HepG2 (cell line): Measurements from ENCODE around the gene ZNF77. TPM values are rescaled to one million over a fixed set of nuclear protein-coding genes. Genes with fewer than 3 reads are reported as not detected.
"Not testable (repeated sequence)": the region's sequence is repeated elsewhere in the genome, so short reads cannot be mapped to it uniquely, and the experiment has no call there.

Experiments
- ATAC-seq: fragments of 200-7000 bp; cut with Tn5 transposase; 3 replicates; pipeline ENCODE4 v1.9.1; 2020; ENCODE audit warnings: mild to moderate bottlenecking, moderate library complexity
- BruUV-seq: library from RNA; stranded (reverse); fragments of 400-500 nt; replicated peaks from 2 replicates; lab custom pipeline; 2021; lab: Mats Ljungman, UMichigan
- CTCF ChIA-PET: fragments of 300-600 bp; formaldehyde crosslinking; extraction: SDS; loops from one replicate; lab custom pipeline; 2021; ENCODE audit warnings: low total read pairs, inconsistent platforms, low intra/inter-chr PET ratio; lab: Yijun Ruan, JAX
- POLR2A ChIA-PET: fragments of 350-600 bp; sonication (Branson Sonifier 250); formaldehyde crosslinking; loops from one replicate; lab custom pipeline; 2020; ENCODE audit warnings: antibody characterized with exemption, inconsistent platforms; lab: Yijun Ruan, JAX
- DNase-seq: peaks from one replicate; pipeline ENCODE4 v3.0.0-alpha.2; 2015; ENCODE audit warnings: low spot score
- FAIRE-seq: peaks from 3 replicates; lab custom pipeline; 2011; peaks lifted over from hg19 to GRCh38; lab: Jason Lieb, UNC
- H2AFZ ChIP-seq: one replicate; pipeline ENCODE4 v1.6.1; 2011; ENCODE audit warnings: low read length, inconsistent platforms
- H3K27ac ChIP-seq: fragments of 300-600 bp; 3 replicates; pipeline ENCODE4 v1.8.0; 2011; ENCODE audit warnings: mixed run types, mild to moderate bottlenecking, mixed read lengths, low read length, inconsistent platforms; ENCODE audit not compliant: insufficient read depth; ENCODE audit errors: extremely low read length
- H3K27me3 ChIP-seq, 2 experiments: fragments of 200-600 bp in 1 of 2; 2 replicates in 1 of 2; 3 replicates in 1 of 2; pipeline versions ENCODE4 v1.6.0 to v1.8.0; 2011; ENCODE audit warnings: low read length in 2 of 2, mild to moderate bottlenecking in 2 of 2, moderate library complexity in 2 of 2, inconsistent platforms in 1 of 2; ENCODE audit not compliant: insufficient read depth in 2 of 2, control insufficient read depth in 1 of 2
- H3K36me3 ChIP-seq, 2 experiments: fragments of 200-600 bp in 1 of 2; replicated peaks in 1 of 2; 2 replicates in 1 of 2; 3 replicates in 1 of 2; pipeline versions ENCODE4 v1.5.1 to v1.8.0; 2011; ENCODE audit warnings: low read length in 2 of 2, inconsistent platforms in 1 of 2; ENCODE audit not compliant: insufficient read depth in 2 of 2, control insufficient read depth in 1 of 2
- H3K4me1 ChIP-seq: 2 replicates; pipeline ENCODE4 v1.5.1; 2012; ENCODE audit warnings: low read length, inconsistent platforms; ENCODE audit not compliant: insufficient read depth
- H3K4me2 ChIP-seq: 2 replicates; pipeline ENCODE4 v1.6.0; 2011; ENCODE audit warnings: low read depth, low read length, inconsistent platforms
- H3K4me3 ChIP-seq, 3 experiments: fragments of 200-600 bp in 1 of 3; sonication (generic), shearing (Covaris generic) in 1 of 3; replicated peaks in 1 of 3; 2 replicates each; pipeline ENCODE4 v1.5.1; 2011 to 2016; ENCODE audit warnings: low read length in 3 of 3, inconsistent platforms in 2 of 3, low read depth in 2 of 3, mild to moderate bottlenecking in 2 of 3, control low read depth in 1 of 3, mixed read lengths in 1 of 3; ENCODE audit not compliant: insufficient read depth in 1 of 3
- H3K79me2 ChIP-seq: one replicate; pipeline ENCODE4 v1.6.1; 2011; ENCODE audit warnings: low read length, inconsistent platforms; ENCODE audit not compliant: insufficient read depth
- H3K9ac ChIP-seq: 2 replicates; pipeline ENCODE4 v1.6.0; 2011; ENCODE audit warnings: mild to moderate bottlenecking, low read depth, low read length, inconsistent platforms; ENCODE audit not compliant: insufficient read depth
- H3K9me3 ChIP-seq: 2 replicates; pipeline ENCODE4 v1.5.1; 2012; ENCODE audit warnings: mild to moderate bottlenecking, low read length
- H4K20me1 ChIP-seq: 2 replicates; pipeline ENCODE4 v1.6.0; 2011; ENCODE audit warnings: inconsistent platforms, mild to moderate bottlenecking, low read length, moderate library complexity; ENCODE audit not compliant: insufficient read depth
- ATAD3A ChIP-seq: sonication (generic); formaldehyde crosslinking; IDR thresholded peaks from 2 replicates; pipeline ENCODE4 v1.4.0; 2020; ENCODE audit warnings: missing genetic modification reagents
- CENPT ChIP-seq: sonication (generic); formaldehyde crosslinking; IDR thresholded peaks from 2 replicates; pipeline ENCODE4 v1.8.0; 2022; ENCODE audit warnings: low read depth, mild to moderate bottlenecking, moderate library complexity, missing genetic modification reagents
- HNRNPH1 ChIP-seq: fragments of 200-400 bp; formaldehyde crosslinking; optimal IDR thresholded peaks from 2 replicates; pipeline ENCODE3; 2017; ENCODE audit warnings: mild to moderate bottlenecking, low read depth, low read length
- NFE2L1 ChIP-seq: sonication (generic); formaldehyde crosslinking; IDR thresholded peaks from 2 replicates; pipeline ENCODE4 v1.4.0; 2020; ENCODE audit warnings: missing genetic modification reagents, mild to moderate bottlenecking, borderline replicate concordance
- NR2F6 ChIP-seq, 2 experiments: IDR thresholded peaks; 2 replicates each; pipeline ENCODE4 v1.6.1; 2016; ENCODE audit warnings: antibody characterized with exemption in 1 of 2, mild to moderate bottlenecking in 1 of 2
- RBFOX2 ChIP-seq: fragments of 200-400 bp; formaldehyde crosslinking; IDR thresholded peaks from 2 replicates; pipeline ENCODE4 v1.6.1; 2017; ENCODE audit warnings: low read depth, mild to moderate bottlenecking, low read length
- SATB2 ChIP-seq: sonication (generic); formaldehyde crosslinking; IDR thresholded peaks from 2 replicates; pipeline ENCODE4 v1.5.0; 2020; ENCODE audit warnings: missing genetic modification reagents
- STAT6 ChIP-seq: sonication (generic); formaldehyde crosslinking; IDR thresholded peaks from 2 replicates; pipeline ENCODE4 v1.4.0; 2020; ENCODE audit warnings: missing genetic modification reagents, mild to moderate bottlenecking, borderline replicate concordance
- TOPORS ChIP-seq: sonication (generic); formaldehyde crosslinking; IDR thresholded peaks from 2 replicates; pipeline ENCODE4 v1.8.0; 2023; ENCODE audit warnings: mild to moderate bottlenecking, missing genetic modification reagents
- ZKSCAN5 ChIP-seq: sonication (generic); formaldehyde crosslinking; IDR thresholded peaks from 2 replicates; pipeline ENCODE4 v1.5.1; 2020; ENCODE audit warnings: mild to moderate bottlenecking, missing genetic modification reagents
- ZNF510 ChIP-seq: sonication (generic); formaldehyde crosslinking; IDR thresholded peaks from 2 replicates; pipeline ENCODE4 v1.4.0; 2020; ENCODE audit warnings: low read depth, mild to moderate bottlenecking, missing genetic modification reagents
- ZNF777 ChIP-seq: sonication (generic); formaldehyde crosslinking; IDR thresholded peaks from 2 replicates; pipeline ENCODE4 v1.4.0; 2020; ENCODE audit warnings: missing genetic modification reagents
- WGBS: methylation state at CpG from one replicate; pipeline ENCODE4 v1.1.6; 2017; ENCODE audit warnings: low lambda C conversion rate; 5-methylcytosine and 5-hydroxymethylcytosine counted together
- in situ Hi-C: cut with HindIII; loops from 2 replicates; pipeline ENCODE4 v1.10.0; 2017; ENCODE audit warnings: low pct_unique_long_range_greater_than_20kb; ENCODE audit not compliant: extremely low pct_ligation_motif_present
- intact Hi-C: fragments of 100-400 bp; cut with micrococcal nuclease; formaldehyde crosslinking; loops from one replicate; pipeline ENCODE4 v1.10.0; 2022; ENCODE audit not compliant: unreplicated experiment
- polyA plus RNA-seq, 8 experiments: library from polyadenylated mRNA; depleted of rRNA in 3 of 8; stranded (reverse) in 7 of 8; unstranded in 1 of 8; fragments of >200 nt; fragmentation: Illumina TruSeq in 4 of 8; extraction: Trizol in 4 of 8; gene quantifications; 2 replicates each; pipeline versions ENCODE4 v1.2.1 to v1.2.3, GENCODE V29; 2011 to 2016; ENCODE audit warnings: low read depth in 4 of 8, missing spikeins in 1 of 8, mixed read lengths in 1 of 8; ENCODE audit not compliant: insufficient read depth in 1 of 8
- total RNA-seq, 5 experiments: library from RNA; depleted of rRNA; stranded (reverse); fragments of >200 nt; fragmentation: Illumina TruSeq; extraction: Trizol; gene quantifications; 2 replicates each; pipeline ENCODE4 v1.2.3, GENCODE V29; 2016; ENCODE audit warnings: low read depth in 1 of 5

Gene ZNF77
- total and polyA plus RNA-seq, 2 of the 13 experiments (the other 11 are each of a cell fraction or from before 2014, with no cell fraction given), result 7.1 to 11.5 TPM

DNA sequence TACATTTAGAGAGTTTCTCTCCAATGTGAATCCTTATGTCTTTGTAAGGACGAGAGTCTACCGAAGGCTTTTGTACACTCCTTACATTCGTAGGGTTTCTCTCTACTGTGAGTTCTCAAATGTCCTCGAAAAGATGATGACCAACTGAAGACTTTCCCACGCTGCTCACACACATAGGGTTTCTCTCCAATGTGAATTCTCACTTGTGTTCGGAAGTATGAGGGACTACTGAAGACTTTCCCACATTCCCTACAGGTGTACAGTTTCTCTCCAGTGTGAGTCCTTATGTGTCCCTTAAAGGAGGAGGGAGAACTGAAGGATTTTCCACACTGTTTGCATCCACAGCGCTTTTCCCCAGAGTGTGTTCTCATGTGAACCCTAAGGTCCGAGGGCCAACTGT lies 48.1 kb downstream of the ZNF77 start:
- no peak overlapping the region for H3K27ac ChIP-seq
- in situ Hi-C loops (no loop called here), intact Hi-C loops (no loop called here)
- FAIRE-seq (no peak), DNase-seq (no peak), ATAC-seq (no peak)
- peak overlapping the region; percentile 21; the same call in 1 of the 2 replicates for H3K4me2 ChIP-seq
- no peaks in the 10 kb centered on the region for H3K9me3 ChIP-seq
- H3K9ac ChIP-seq, result no peak overlapping the region
- TF ChIP-seq ZNF510, result no peak
- no peak for TF ChIP-seq SATB2 (CRISPR knock-in tag)
- no peak for TF ChIP-seq RBFOX2
- TF ChIP-seq CENPT (CRISPR knock-in tag), result no peak
- TF ChIP-seq ATAD3A (CRISPR knock-in tag), result no peak
- no peak for TF ChIP-seq HNRNPH1
- TF ChIP-seq ZKSCAN5, result no peak
- no peak for TF ChIP-seq ZNF777 (CRISPR knock-in tag)
- TF ChIP-seq NFE2L1 (CRISPR knock-in tag), result no peak
- TF ChIP-seq TOPORS (CRISPR knock-in tag), result no peak
- no peak for TF ChIP-seq STAT6 (CRISPR knock-in tag)
- TF ChIP-seq NR2F6 (IDR thresholded peaks at IDR 0.05), result no peak
- no peak for TF ChIP-seq NR2F6 (CRISPR knock-in tag; IDR thresholded peaks at IDR 0.05)
- no peak overlapping the region for H3K4me3 ChIP-seq
- no peaks in the 10 kb centered on the region for H3K27me3 ChIP-seq
- BruUV-seq, result no TSS peak
- POLR2A ChIA-PET, result no interaction called here
- H2AFZ ChIP-seq, result peak overlapping the region; percentile 36
- no peaks in the 10 kb centered on the region for H3K36me3 ChIP-seq
- H4K20me1 ChIP-seq, result no peaks in the 10 kb centered on the region
- CTCF ChIA-PET, result no interaction called here
- 52% methylated on average over 8 of the region's 8 CpGs for WGBS
- peaks cover 31% of the 10 kb centered on the region for H3K4me1 ChIP-seq
- peaks cover 6% of the 10 kb centered on the region for H3K79me2 ChIP-seq

DNA sequence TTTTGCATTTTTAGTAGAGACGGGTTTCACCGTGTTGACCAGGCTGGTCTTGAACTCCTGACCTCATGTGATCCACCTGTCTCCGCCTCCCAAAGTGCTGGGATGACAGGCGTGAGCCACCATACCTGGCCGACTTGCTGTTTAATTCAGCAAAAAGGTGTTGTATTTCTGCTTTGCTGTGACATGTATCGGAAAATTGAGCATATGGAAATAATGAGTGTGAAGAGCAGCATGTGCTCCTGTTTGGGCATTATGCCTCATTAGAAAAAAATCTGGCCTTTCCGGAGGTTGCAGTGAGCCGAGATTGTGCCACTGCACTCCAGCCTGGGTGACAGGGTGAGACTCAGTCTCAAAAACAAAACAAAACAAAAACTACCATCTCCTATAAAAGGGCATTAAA lies 54.2 kb downstream of the ZNF77 start:
- CTCF ChIA-PET, BruUV-seq, DNase-seq, H2AFZ ChIP-seq, H3K27ac ChIP-seq, H3K4me3 ChIP-seq, H3K9ac ChIP-seq, ATAC-seq, FAIRE-seq, H3K9me3 ChIP-seq, H3K36me3 ChIP-seq, H3K4me2 ChIP-seq, POLR2A ChIA-PET, intact Hi-C loops, H4K20me1 ChIP-seq, H3K79me2 ChIP-seq, in situ Hi-C loops, H3K27me3 ChIP-seq: not testable (repeated sequence)
- WGBS, result 47% methylated on average over 8 of the region's 8 CpGs
- H3K4me1 ChIP-seq, result peaks cover 32% of the 10 kb centered on the region
